GM12873 (cell line): ENCODE data around the gene FILIP1L.

Source experiments
- CTCF ChIP-seq: IDR thresholded peaks from 2 replicates; pipeline ENCODE4 v1.5.1; 2012; ENCODE audit warnings: low read depth, mild to moderate bottlenecking, moderate library complexity, low read length, control low read depth; ENCODE audit not compliant: insufficient read depth; ENCODE audit errors: missing control alignments

Gene FILIP1L

DNA sequence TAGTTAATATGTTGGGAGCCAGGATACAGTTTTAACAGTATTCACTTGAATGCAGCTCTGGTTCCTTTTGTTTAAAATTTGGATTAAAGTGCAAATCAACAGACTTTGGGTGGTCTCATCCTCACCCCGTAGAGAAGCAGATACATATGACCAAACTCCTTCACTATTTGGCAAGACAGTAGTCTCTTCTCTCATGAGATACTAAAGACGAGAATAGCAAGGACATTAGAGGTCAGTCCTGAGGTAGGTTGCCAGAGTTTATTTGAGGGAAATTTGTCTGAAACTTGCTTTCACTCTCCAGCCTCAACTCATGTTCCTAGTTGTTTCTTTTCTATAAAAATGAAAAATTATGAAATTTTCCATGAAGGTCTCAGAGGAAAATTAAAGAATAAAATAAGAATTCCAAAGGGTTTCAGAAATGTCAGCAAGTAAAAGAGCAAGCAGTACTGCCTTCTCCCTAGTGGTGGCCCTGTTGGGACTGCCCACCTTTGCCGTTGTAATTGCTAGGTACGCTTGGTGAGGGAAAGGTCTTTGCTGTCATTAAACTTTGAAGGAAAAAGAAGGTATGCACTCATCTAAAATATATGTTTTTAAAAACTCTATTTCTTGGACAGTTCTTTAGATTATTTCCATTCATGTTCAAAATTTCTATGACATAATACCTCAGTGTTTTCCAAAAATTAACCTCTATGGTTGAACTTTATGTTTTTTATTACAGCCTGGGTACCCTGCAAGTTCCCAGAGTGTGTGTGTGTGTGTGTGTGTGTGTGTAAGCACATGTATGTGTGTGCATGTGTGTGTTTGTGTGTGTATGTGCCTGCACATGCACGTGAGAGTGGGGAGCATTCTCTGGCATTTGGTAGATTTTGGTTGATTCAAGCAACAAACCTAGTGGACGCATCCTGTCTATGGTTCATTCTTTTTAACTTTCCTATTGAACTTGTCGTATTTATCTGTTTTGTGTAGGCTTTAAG lies 185.2 kb downstream of the FILIP1L start:
- no peak for TF ChIP-seq CTCF

DNA sequence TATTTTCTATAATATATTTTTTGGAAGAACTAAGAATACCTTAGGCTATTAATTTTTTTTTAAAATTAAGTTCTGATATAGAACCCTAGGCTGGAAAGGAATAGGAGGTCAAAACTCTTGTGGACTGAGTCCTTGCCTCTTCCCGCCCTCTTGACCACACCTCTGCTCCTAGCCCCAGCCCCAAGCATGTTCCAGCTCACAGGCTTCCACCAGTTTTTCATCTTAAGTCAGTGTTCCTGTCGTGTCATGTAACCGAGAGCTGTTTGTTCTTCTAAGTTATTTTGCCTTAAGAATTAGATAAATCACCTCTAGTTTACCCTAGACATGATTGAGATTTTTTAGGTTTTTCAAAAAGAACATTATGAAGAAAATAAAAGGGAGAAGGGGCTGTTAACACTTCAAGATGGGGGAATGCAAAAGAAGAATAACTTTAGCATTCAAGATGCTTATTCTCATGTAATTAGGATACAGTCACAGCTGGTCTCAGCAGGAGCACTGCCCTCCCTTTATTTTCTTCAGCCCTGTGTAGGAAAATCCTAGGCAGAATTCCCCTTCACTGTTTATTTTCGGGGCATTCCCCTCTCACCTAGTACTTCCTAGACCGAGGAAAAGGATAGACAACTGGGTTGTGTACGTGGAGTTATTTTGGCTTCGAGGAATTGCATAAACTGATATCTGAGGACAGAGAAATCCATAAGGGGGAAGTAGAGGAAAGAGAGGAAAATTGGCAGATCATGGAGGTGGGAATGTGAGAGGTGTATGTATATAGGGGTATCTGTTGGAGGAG lies 186.4 kb downstream of the FILIP1L start:
- no peak for TF ChIP-seq CTCF

- no peak for TF ChIP-seq CTCF
Observed at GRCh38 chr3:99925584-99926230, 188.6 kb downstream of the FILIP1L start.

DNA sequence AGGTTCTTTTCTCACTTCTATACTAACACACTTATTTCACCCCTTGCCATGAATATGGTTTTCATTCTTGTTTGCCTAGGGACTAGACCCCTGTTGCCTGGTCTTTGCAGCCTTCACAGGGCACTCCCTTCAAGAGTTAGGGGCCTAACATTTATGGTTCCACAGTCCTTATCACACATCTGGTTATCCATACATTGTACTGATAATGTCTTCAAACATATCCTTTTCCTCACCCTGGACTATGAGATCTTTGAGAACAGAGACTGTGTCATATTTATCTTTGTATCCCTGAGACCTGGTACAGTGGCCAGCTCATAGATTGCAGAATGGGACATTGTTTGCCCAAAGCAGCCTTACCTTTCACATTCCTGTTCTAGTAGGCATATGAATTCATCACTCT lies 190.4 kb downstream of the FILIP1L start:
- no peak for TF ChIP-seq CTCF

DNA sequence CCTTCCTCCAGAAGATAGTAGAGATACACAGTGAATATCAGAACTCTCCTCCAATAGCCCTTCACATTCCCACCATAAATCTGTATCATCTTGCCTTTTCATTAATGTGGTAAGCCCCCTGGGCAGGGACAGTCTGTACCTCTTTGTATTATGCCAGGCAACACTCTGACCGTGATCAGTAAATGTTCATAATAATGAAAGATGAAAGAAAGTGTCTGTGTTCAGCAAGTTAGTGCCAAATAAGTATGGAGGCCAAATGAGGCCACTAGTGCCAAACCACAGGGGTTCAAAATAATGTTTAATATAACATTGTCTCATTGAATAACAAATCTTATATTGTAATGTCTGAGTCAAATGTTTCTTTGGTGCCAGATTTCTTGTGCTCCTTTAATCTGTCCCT lies 192.3 kb downstream of the FILIP1L start:
- no peak for TF ChIP-seq CTCF

DNA sequence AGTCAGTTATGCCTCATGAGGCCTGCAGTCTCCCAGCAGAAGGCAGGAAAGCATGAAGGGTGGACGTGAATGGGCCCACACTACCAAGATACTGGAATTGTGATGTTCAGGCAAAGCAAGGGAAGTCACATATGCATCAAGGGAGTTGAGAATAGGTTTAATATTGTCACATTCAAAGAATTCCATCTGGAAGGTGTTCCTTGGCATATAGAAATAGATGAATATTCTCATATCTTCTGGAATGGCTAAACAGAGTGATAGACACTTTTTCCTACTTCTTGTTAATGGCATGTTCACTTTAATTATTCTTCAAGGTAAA lies 193.0 kb downstream of the FILIP1L start:
- no peak for TF ChIP-seq CTCF
